Thoracic aorta (tissue), 2 donors: Measurements from ENCODE around the gene KNDC1. TPM values are rescaled to one million over a fixed set of nuclear protein-coding genes. Genes with fewer than 3 reads are reported as not detected.

Experiments
- ATAC-seq: fragments of 150-250 bp; one replicate; pipeline ENCODE4 v1.8.0; 2017; ENCODE audit warnings: low read depth; ENCODE audit not compliant: insufficient number of reproducible peaks, low FRiP score
- DNase-seq: peaks from one replicate; pipeline ENCODE4 v3.0.0-alpha.2; 2020; ENCODE audit warnings: low spot score
- H3K27ac ChIP-seq, 2 donors: fragments of 200-600 bp; sonication (generic); 1 replicate in 1 of 2; 2 replicates in 1 of 2; pipeline ENCODE4 v1.5.1; 2016; ENCODE audit warnings: mild to moderate bottlenecking in 2 of 2, moderate library complexity in 2 of 2
- H3K27me3 ChIP-seq: fragments of 200-600 bp; sonication (generic); replicated peaks from 2 replicates; pipeline ENCODE4 v1.6.0; 2016; ENCODE audit warnings: mild to moderate bottlenecking; ENCODE audit not compliant: insufficient read depth
- H3K36me3 ChIP-seq: fragments of 200-600 bp; sonication (generic); one replicate; pipeline ENCODE4 v1.5.1; 2016
- H3K4me1 ChIP-seq, 2 donors: fragments of 200-600 bp; sonication (generic); 1 replicate in 1 of 2; 2 replicates in 1 of 2; pipeline versions ENCODE4 v1.5.1 to v1.6.0; 2016; ENCODE audit warnings: low read depth in 2 of 2, mild to moderate bottlenecking in 1 of 2; ENCODE audit not compliant: control insufficient read depth in 1 of 2
- H3K4me3 ChIP-seq: fragments of 200-600 bp; sonication (generic); 2 replicates; pipeline ENCODE4 v1.5.1; 2016; ENCODE audit warnings: mild to moderate bottlenecking
- H3K9me3 ChIP-seq: fragments of 200-600 bp; sonication (generic); 2 replicates; pipeline ENCODE4 v1.5.1; 2016
- total RNA-seq, 2 donors: library from RNA; depleted of rRNA; stranded (reverse); fragments of >200 nt; gene quantifications; one replicate each; pipeline versions ENCODE4 v1.1.0 to v1.2.3, GENCODE V29; 2016
- TF ChIP-seq, protein P1 (sequence below): fragments of 200-600 bp; sonication (generic); IDR thresholded peaks from one replicate; pipeline ENCODE4 v1.5.1; 2019; ENCODE audit warnings: antibody characterized with exemption

KNDC1 gene
- total RNA-seq, 2 donors from 2014 or later = 0.14 to 0.95 TPM

DNA sequence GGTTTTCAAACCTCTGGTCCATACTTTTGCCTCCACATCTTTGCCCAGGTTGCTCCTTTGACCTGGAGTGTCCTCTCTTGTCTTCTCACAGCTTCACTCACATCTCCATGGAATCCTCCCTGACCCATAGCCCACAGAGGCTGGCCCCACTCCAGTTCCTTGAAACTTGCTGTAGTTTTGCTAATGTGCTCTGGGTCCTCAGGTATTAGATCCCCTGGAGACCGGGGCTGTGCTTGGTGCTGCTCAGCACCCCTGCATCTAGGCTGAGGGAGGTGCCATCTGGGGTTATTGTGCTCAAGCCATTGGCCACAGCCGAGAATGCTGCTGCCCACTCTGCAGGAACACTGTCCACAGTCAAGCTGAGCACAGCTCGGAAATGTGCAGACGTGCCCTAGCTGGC lies 16.5 kb downstream of the KNDC1 start:
- Histone ChIP-seq H3K9me3 (no peaks in the 10 kb centered on the region), H3K4me3 (no peak overlapping the region), H3K4me1 (no peaks in the 10 kb centered on the region), H3K27ac (no peak overlapping the region), H3K27me3 (no peaks in the 10 kb centered on the region), H3K36me3 (no peaks in the 10 kb centered on the region)
- TF ChIP-seq, protein P1, sequence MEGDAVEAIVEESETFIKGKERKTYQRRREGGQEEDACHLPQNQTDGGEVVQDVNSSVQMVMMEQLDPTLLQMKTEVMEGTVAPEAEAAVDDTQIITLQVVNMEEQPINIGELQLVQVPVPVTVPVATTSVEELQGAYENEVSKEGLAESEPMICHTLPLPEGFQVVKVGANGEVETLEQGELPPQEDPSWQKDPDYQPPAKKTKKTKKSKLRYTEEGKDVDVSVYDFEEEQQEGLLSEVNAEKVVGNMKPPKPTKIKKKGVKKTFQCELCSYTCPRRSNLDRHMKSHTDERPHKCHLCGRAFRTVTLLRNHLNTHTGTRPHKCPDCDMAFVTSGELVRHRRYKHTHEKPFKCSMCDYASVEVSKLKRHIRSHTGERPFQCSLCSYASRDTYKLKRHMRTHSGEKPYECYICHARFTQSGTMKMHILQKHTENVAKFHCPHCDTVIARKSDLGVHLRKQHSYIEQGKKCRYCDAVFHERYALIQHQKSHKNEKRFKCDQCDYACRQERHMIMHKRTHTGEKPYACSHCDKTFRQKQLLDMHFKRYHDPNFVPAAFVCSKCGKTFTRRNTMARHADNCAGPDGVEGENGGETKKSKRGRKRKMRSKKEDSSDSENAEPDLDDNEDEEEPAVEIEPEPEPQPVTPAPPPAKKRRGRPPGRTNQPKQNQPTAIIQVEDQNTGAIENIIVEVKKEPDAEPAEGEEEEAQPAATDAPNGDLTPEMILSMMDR = no peak
- ATAC-seq = no peak
- DNase-seq = no peak

GRCh38 chr10:133177380-133178157 lies 17.6 kb downstream of the KNDC1 start:
- no peak for ATAC-seq
- H3K27ac ChIP-seq = no peak overlapping the region
- no peak overlapping the region for H3K4me3 ChIP-seq
- no peaks in the 10 kb centered on the region for H3K36me3 ChIP-seq
- no peaks in the 10 kb centered on the region for H3K27me3 ChIP-seq
- DNase-seq = no peak
- TF ChIP-seq, protein P1 = no peak
- no peaks in the 10 kb centered on the region for H3K9me3 ChIP-seq
- no peaks in the 10 kb centered on the region for H3K4me1 ChIP-seq

DNA sequence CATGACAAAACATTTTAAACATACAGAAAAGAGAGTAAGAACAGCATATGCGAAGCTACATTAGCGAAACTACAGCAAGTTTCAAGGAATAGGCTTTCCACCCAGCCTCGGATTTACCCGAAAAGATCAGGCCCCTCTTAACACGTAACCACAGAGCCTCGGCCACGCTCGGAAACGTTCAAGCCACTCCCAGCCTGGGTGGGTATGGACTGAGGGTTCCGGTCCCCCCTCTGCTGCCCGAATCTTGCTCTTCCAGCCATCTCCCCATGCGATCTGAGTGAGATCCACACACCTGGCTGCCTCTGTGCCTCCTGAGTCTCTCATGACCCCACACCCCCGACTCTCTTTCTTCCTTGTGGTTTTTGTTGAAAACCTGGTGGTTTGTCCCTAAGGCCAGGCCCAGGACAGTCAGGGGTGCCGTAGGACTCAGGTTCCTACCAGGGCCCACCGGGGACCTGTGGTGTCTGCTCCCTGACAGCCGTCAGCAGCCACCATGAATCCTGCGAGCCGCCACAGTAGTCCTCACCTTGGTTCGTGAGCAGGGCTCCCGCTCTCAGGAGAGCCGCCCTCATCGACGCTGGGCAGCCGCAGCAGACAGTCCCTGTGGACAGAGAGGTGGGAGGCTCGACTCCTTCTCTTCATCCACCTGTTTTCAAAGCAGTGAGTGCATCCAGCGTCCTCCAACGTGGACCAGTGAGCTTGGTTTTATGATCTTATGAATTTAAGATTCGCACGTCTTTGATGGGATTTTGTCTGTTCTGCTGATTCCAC lies 18.5 kb downstream of the KNDC1 start:
- Histone ChIP-seq H3K4me3 (no peak overlapping the region), H3K9me3 (no peaks in the 10 kb centered on the region), H3K27ac (no peak overlapping the region), H3K27me3 (no peaks in the 10 kb centered on the region), H3K36me3 (no peaks in the 10 kb centered on the region), H3K4me1 (no peaks in the 10 kb centered on the region)
- DNase-seq (no peak), ATAC-seq (no peak)
- TF ChIP-seq, protein P1 = no peak

GRCh38 chr10:133179128-133179520 lies 19.1 kb downstream of the KNDC1 start:
- Histone ChIP-seq H3K9me3 (no peaks in the 10 kb centered on the region), H3K27me3 (no peaks in the 10 kb centered on the region), H3K27ac (no peak overlapping the region), H3K4me3 (no peak overlapping the region), H3K36me3 (no peaks in the 10 kb centered on the region), H3K4me1 (no peaks in the 10 kb centered on the region)
- ATAC-seq = no peak
- DNase-seq = no peak
- TF ChIP-seq, protein P1 = no peak

- Histone ChIP-seq H3K36me3 (no peaks in the 10 kb centered on the region), H3K27me3 (no peaks in the 10 kb centered on the region), H3K9me3 (no peaks in the 10 kb centered on the region), H3K4me1 (no peaks in the 10 kb centered on the region), H3K27ac (no peak overlapping the region), H3K4me3 (no peak overlapping the region)
- DNase-seq (no peak), ATAC-seq (no peak)
- TF ChIP-seq, protein P1 = no peak
These were observed 19.6 kb downstream of the KNDC1 start for GRCh38 chr10:133179651-133180050.
